Esophagus squamous epithelium (tissue), 4 donors: Measurements from ENCODE around the gene SMARCA2.

Experiments
- POLR2A ChIP-seq, 4 donors: fragments of 450-650 bp; IDR thresholded peaks; one replicate each; pipeline ENCODE4 v1.6.1; 2017; ENCODE audit warnings: antibody characterized with exemption in 4 of 4, mild to moderate bottlenecking in 4 of 4, moderate library complexity in 3 of 4
- TF ChIP-seq, protein P1 (sequence below), 6 experiments: fragments of 450-650 bp in 4 of 6; fragments of 200-600 bp in 2 of 6; sonication (generic) in 2 of 6; IDR thresholded peaks; one replicate each; pipeline ENCODE4 v1.5.1; 2016 to 2019; ENCODE audit warnings: antibody characterized with exemption in 6 of 6, mild to moderate bottlenecking in 4 of 6, moderate library complexity in 4 of 6

DNA sequence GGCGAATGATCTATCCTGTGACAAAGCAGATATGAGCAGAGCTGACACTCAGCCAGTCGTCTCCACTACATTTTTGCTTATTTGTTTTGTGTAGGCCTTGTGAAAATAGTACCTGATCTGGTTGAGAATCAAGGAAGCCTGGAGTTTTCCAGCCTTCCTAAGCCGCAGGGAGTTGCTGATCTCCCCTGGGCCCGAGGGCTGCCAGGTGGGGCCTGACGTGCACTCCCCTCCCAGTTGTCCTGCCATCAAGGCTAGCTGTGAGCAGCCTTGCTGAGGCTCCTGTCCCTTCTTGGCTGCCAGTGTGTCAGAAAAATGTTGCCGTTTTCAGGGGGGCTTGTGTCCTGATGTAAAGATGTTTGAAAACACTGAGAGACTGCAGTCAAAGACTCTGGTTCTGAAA lies 102.4 kb downstream of the SMARCA2 start:
- no peak for TF ChIP-seq POLR2A (IDR thresholded peaks at IDR 0.05)
- TF ChIP-seq, protein P1, sequence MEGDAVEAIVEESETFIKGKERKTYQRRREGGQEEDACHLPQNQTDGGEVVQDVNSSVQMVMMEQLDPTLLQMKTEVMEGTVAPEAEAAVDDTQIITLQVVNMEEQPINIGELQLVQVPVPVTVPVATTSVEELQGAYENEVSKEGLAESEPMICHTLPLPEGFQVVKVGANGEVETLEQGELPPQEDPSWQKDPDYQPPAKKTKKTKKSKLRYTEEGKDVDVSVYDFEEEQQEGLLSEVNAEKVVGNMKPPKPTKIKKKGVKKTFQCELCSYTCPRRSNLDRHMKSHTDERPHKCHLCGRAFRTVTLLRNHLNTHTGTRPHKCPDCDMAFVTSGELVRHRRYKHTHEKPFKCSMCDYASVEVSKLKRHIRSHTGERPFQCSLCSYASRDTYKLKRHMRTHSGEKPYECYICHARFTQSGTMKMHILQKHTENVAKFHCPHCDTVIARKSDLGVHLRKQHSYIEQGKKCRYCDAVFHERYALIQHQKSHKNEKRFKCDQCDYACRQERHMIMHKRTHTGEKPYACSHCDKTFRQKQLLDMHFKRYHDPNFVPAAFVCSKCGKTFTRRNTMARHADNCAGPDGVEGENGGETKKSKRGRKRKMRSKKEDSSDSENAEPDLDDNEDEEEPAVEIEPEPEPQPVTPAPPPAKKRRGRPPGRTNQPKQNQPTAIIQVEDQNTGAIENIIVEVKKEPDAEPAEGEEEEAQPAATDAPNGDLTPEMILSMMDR (IDR thresholded peaks at IDR 0.05), result no peak
